Osteoblast (primary cell): ENCODE measurements around the gene PLXNA4. TPM values are rescaled to one million over a fixed set of nuclear protein-coding genes. Genes with fewer than 3 reads are reported as not detected.

Source experiments
- DNase-seq: peaks from one replicate; pipeline ENCODE4 v3.0.0; 2011; ENCODE audit warnings: low spot score, mixed read lengths; ENCODE audit not compliant: insufficient read length; ENCODE audit errors: missing footprints
- H2AFZ ChIP-seq: 2 replicates; pipeline ENCODE4 v1.6.0; 2011; ENCODE audit warnings: mild to moderate bottlenecking, low read length
- H3K27ac ChIP-seq: 2 replicates; pipeline ENCODE4 v1.5.1; 2011; ENCODE audit warnings: mild to moderate bottlenecking, low read depth, low read length, moderate library complexity
- H3K27me3 ChIP-seq: 2 replicates; pipeline ENCODE4 v1.6.0; 2012; ENCODE audit warnings: mild to moderate bottlenecking, control low read depth, inconsistent platforms, low read length, moderate library complexity; ENCODE audit not compliant: insufficient read depth
- H3K36me3 ChIP-seq: 2 replicates; pipeline ENCODE4 v1.5.1; 2011; ENCODE audit warnings: mild to moderate bottlenecking, low read length, control low read depth, moderate library complexity; ENCODE audit not compliant: insufficient read depth
- H3K4me1 ChIP-seq: 2 replicates; pipeline ENCODE4 v1.5.1; 2011; ENCODE audit warnings: mild to moderate bottlenecking, low read length, control low read depth, moderate library complexity; ENCODE audit not compliant: insufficient read depth
- H3K4me2 ChIP-seq: 2 replicates; pipeline ENCODE4 v1.6.0; 2011; ENCODE audit warnings: mild to moderate bottlenecking, low read length; ENCODE audit not compliant: insufficient read depth
- H3K4me3 ChIP-seq: fragments of 200-600 bp; sonication (generic); 3 replicates; pipeline ENCODE4 v1.5.1; 2012; ENCODE audit warnings: mild to moderate bottlenecking, low read length, inconsistent platforms; ENCODE audit not compliant: insufficient read depth
- H3K79me2 ChIP-seq: 2 replicates; pipeline ENCODE4 v1.6.0; 2012; ENCODE audit warnings: mild to moderate bottlenecking, low read length, control low read depth, inconsistent platforms; ENCODE audit not compliant: insufficient read depth
- H3K9me3 ChIP-seq: 2 replicates; pipeline ENCODE4 v1.5.1; 2011; ENCODE audit warnings: low read depth, low read length, control low read depth
- H4K20me1 ChIP-seq: 2 replicates; pipeline ENCODE4 v1.6.0; 2012; ENCODE audit warnings: mild to moderate bottlenecking, low read length, control low read depth; ENCODE audit not compliant: insufficient read depth
- CTCF ChIP-seq: IDR thresholded peaks from 2 replicates; pipeline ENCODE4 v1.5.1; 2011; ENCODE audit warnings: mild to moderate bottlenecking, low read depth, low read length, moderate library complexity; ENCODE audit errors: extremely low read depth
- total RNA-seq: library from RNA; depleted of rRNA; stranded (reverse); fragments of >200 nt; gene quantifications from 2 replicates; pipeline ENCODE4 v1.2.3, GENCODE V29; 2012

PLXNA4 gene
- total RNA-seq, 1 donor: 4.3 TPM

GRCh38 chr7:132202541-132202940 lies 373.7 kb downstream of the PLXNA4 start:
- Histone ChIP-seq H3K9me3 (no peaks in the 10 kb centered on the region), H3K27ac (no peak overlapping the region), H3K27me3 (no peaks in the 10 kb centered on the region), H3K4me1 (no peaks in the 10 kb centered on the region), H3K4me3 (no peak overlapping the region), H3K4me2 (no peak overlapping the region), H3K36me3 (no peaks in the 10 kb centered on the region), H2AFZ (no peak overlapping the region), H3K79me2 (no peaks in the 10 kb centered on the region), H4K20me1 (no peaks in the 10 kb centered on the region)
- TF ChIP-seq CTCF: no peak
- DNase-seq: no peak

DNA sequence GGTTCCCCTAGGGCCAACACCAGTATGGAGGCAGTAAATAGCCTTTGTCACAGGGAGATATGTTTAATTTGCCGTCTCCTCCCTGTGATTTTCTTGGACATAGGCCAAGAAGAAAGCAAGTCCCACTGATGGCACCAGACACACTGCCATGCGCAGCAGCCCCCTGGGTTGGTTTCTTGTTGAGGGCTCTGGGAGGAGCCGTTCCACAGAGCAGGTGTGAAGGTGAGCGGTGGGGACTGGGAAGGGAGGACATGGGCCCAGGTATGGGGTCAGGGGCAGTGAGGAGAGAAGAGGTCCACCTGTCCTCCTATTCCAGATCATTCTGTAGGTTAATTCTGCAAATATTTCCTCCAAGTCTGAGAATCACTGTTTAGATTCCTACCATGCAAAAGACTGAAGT lies 376.1 kb downstream of the PLXNA4 start:
- no peak overlapping the region for H2AFZ ChIP-seq
- no peaks in the 10 kb centered on the region for H4K20me1 ChIP-seq
- no peak for DNase-seq
- H3K4me2 ChIP-seq: no peak overlapping the region
- H3K4me1 ChIP-seq: no peaks in the 10 kb centered on the region
- no peaks in the 10 kb centered on the region for H3K36me3 ChIP-seq
- no peaks in the 10 kb centered on the region for H3K79me2 ChIP-seq
- no peak overlapping the region for H3K27ac ChIP-seq
- no peak for TF ChIP-seq CTCF
- no peaks in the 10 kb centered on the region for H3K27me3 ChIP-seq
- no peaks in the 10 kb centered on the region for H3K9me3 ChIP-seq
- no peak overlapping the region for H3K4me3 ChIP-seq

- H4K20me1 ChIP-seq: no peaks in the 10 kb centered on the region
- no peak for DNase-seq
- no peak overlapping the region for H3K4me3 ChIP-seq
- no peak overlapping the region for H2AFZ ChIP-seq
- no peaks in the 10 kb centered on the region for H3K9me3 ChIP-seq
- no peak for TF ChIP-seq CTCF
- H3K27me3 ChIP-seq: no peaks in the 10 kb centered on the region
- no peak overlapping the region for H3K27ac ChIP-seq
- no peaks in the 10 kb centered on the region for H3K4me1 ChIP-seq
- no peaks in the 10 kb centered on the region for H3K79me2 ChIP-seq
- no peak overlapping the region for H3K4me2 ChIP-seq
- H3K36me3 ChIP-seq: no peaks in the 10 kb centered on the region
Observed at GRCh38 chr7:132199626-132200025, 376.6 kb downstream of the PLXNA4 start.

GRCh38 chr7:132197772-132198171 lies 378.5 kb downstream of the PLXNA4 start:
- Histone ChIP-seq H3K4me2 (no peak overlapping the region), H3K36me3 (no peaks in the 10 kb centered on the region), H3K9me3 (no peaks in the 10 kb centered on the region), H4K20me1 (no peaks in the 10 kb centered on the region), H2AFZ (no peak overlapping the region), H3K4me3 (no peak overlapping the region), H3K4me1 (no peaks in the 10 kb centered on the region), H3K27ac (no peak overlapping the region), H3K79me2 (no peaks in the 10 kb centered on the region), H3K27me3 (no peaks in the 10 kb centered on the region)
- DNase-seq: no peak
- TF ChIP-seq CTCF: no peak
